Activated T-cell treated with anti-CD3 and anti-CD28 coated beads for 1 hour (primary cell): ENCODE data around the gene UBR7.

Experiments used
- DNase-seq: peaks from one replicate; pipeline ENCODE4 v3.0.0-alpha.2; 2020; ENCODE audit warnings: low read depth

Gene UBR7

GRCh38 chr14:93249128-93249831 lies 42.2 kb downstream of the UBR7 start:
- no peak for DNase-seq

GRCh38 chr14:93262446-93262845 lies 55.4 kb downstream of the UBR7 start:
- DNase-seq = no peak

DNA sequence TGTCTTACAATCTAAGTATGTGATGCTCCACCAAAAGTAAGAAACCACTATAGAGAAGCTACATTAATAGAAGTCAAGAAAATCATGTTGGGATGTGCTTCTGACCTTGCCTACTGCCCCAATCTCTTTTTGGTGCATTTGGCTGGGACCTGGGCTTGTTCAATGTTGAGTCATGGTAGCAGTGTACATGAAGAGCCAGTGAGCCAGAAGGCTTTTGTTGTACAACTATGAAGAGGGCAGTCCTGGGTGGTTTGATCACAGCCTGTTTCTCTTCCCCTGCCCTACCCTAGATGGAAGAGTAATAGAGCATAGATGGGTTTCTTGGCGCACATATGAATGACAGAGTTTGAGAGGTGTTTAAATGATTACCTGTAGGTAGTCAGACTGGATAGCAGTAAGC lies 56.4 kb downstream of the UBR7 start:
- DNase-seq = no peak

- DNase-seq = no peak
These were observed 59.1 kb downstream of the UBR7 start for GRCh38 chr14:93266127-93266526.

DNA sequence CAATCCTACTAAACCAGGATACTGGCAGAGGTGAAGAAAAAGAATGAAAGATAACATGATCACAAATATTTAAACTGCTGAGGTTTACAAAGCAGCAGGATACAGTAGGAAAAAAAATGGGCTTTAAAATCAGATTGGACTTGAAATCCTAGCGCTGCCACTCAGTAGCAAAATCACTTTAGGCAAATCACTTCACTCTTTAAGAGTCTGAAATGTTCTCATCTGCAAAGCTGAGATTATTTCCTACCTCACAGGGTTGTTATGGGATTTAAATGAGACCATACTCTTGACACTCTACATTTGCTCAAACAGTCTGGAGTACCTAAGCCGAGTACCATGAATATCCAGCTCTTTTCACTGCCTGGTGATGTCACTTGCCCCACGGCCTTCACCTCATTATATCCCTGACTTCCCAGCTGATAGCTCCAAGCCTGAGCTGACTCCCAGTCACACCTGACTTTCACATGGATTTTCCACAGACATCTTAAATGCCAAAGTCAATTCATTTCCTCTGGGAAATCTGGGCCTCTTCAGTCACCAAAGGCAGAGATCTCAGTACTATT lies 60.2 kb downstream of the UBR7 start:
- no peak for DNase-seq

GRCh38 chr14:93268406-93268805 lies 61.4 kb downstream of the UBR7 start:
- no peak for DNase-seq

DNA sequence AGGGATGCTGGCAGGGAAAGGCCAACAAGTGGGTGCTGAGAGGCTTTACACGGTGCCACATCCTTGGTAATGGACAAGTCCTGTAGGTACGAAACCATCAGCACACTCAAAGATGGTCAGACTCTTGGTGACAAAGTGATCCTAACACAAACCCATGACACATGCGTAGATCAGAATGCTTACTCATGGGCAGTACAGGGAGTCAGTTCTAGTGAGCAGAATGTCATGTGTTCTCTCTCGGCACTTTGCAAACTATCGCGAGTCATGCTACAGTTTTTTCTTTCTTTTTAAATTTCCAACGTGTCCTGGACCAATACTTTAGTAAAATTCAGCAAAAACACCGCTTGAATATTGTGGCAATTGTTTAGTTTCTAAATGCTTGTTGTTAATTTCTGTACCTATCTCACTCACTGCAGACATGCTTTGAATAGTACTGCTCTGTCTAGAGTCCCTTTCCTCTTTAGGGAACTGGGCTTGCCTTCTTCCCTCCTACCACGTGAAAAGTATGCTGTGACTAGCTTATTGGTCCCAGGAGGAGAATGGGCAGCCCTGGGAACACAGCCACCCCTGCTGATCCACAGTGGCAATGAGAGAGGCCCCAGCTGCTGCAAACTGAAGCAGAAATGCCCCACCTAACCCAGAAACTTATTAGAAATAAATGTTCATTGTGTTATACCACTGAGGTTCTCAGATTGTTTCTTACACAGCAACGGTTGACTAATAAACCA lies 62.4 kb downstream of the UBR7 start:
- no peak for DNase-seq

- DNase-seq = no peak
These were observed 64.1 kb downstream of the UBR7 start for GRCh38 chr14:93271111-93271510.

DNA sequence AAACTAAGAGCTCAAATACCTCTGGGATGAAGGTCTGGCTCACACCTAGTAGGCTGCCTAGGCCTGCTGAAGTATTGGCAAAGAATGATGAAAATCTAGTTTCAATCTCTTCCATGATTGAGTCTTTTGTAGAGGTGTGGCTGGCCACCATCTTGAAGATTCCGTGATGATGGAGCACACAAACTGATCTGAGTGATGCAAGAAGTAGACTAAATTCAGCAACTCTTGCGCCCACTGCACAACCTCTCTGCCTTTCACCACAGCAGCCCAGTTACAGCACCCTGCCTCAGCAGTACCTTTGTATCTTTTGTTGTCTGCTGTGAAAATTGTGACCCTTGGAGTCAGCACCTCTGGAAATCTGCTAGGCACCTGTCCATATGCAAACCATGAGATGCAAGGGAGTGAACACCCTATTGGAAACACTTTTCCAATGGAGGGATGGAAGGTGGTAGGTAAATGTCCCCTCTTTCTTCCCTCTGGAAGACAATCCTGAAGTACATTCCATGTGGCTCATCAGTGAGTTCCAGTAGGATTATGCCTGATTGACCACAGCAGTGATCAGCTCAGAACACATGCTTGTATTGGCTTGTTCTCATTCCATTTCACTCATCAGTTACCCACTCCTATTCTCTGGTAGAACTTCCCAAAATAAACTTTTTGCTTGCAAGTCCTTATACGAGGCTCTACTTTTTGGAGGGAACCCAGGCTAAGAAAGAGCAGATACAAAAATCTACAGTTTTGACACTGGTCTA lies 67.2 kb downstream of the UBR7 start:
- DNase-seq = no peak

DNA sequence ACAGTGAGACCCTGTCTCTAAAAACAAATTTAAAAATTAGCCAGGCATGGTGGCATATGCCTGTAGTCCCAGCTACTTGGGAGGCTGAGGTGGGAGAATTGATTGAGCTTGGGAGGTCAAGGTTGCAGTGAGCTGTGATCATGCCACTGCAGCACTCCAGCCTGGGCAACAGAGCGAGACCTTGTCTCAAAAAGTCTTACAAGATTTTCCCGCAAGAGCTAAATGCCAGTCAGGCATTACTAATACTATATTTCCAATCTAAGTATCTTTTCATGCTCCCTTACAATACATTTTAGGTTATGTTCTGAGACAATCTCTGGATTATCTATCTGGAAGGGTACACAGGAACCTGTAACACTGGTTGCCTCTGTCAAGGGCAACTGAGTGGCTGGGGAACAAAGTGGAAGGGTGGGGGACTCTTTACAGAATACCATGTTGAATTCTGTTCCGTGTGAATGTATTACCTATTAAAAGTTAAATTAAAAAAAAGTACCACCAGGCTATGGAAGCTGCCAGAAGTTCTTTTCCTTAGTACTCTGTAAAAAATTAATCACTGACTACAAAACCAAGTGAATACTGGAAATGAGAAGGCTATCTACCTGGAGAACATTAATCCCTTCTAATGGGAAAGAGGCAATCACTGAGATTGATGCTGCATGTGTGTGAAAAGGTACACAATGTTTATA lies 69.1 kb downstream of the UBR7 start:
- DNase-seq = no peak
